ENCODE results near the gene ITPK1. TPM values are rescaled to one million over a fixed set of nuclear protein-coding genes. Genes with fewer than 3 reads are reported as not detected.

The ITPK1 gene
- polyA plus RNA-seq, 6 donors from 2014 or later, result 8.5 to 20.1 (median 16.2) TPM

DNA sequence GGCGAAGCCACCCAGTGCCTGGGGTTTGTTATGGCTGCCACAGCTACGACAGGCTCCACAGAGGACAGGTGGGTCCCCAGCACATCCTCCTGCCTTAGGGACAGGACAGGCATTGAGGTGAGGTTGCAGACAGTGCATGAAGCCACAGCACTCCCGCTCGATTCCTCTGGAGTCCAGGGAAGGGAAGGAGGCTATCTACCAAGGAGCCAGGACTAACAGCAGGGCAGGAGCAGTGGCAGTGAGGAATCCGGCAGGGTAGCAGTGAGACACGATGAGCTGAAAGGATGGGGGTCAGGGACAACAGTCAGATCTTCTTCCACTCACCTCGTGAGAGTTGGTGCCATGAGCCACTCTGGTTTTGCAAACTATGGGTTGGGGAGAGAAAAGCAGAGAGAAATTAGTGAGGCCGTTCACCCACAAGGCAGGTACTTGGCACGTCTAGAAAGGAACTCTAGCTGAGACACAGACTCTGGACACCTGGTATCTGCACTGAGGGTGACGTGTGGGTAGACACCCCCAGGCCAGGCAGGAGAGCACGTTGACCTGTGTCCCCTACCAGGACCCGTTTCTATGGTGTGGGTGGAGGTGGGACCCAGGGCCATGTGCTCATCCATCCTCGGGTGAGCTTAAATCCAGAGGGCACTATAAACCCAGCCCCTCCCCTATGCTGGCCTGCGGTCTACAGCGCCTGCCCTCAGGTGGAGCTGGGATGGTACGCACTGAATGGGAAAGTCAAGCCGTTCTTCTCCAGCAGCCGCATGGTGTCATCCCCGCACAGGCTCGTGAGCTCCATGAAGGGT is 153.5 kb downstream of the ITPK1 start:
- no peak for ATAC-seq (ENCODE audit: low read depth in 2 of 2)
- H3K27me3 Mint-ChIP-seq, result no peaks in the 10 kb centered on the region
- no peak for DNase-seq
- H3K27ac Mint-ChIP-seq, result no peak overlapping the region
- H3K4me1 Mint-ChIP-seq, result peaks cover 0 to 6% (median 5%) of the 10 kb centered on the region in 3 donors
- no peak overlapping the region for H3K4me3 Mint-ChIP-seq
- peaks cover 0 to 2% (median 0%) of the 10 kb centered on the region in 7 donors for H3K9me3 Mint-ChIP-seq
- H3K36me3 Mint-ChIP-seq, result peaks cover under 1 to 1% of the 10 kb centered on the region in 2 donors

DNA sequence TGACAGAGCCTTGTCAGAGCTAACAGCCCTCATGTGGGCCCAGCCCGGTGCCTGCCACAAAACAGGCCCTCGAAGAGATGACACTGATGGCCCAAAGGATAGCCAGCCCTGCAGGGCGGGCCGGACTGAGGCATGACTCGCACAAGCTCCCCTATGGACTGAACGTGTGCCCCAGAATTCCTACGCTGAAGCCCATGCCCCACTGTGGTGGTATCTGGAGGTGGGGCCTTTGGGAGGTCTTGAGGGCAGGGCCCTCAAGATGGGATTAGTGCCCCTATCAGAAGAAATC is 154.2 kb downstream of the ITPK1 start:
- Mint-ChIP-seq H3K4me3 (peak overlapping the region in 1 of 8 donors; percentile 29), H3K9me3 (no peaks in the 10 kb centered on the region), H3K36me3 (peaks cover 0 to 3% of the 10 kb centered on the region in 2 donors), H3K27me3 (no peaks in the 10 kb centered on the region), H3K27ac (no peak overlapping the region), H3K4me1 (peaks cover 0 to 6% (median 0%) of the 10 kb centered on the region in 3 donors)
- ATAC-seq (ENCODE audit: low read depth in 2 of 2), result no peak
- DNase-seq, result no peak

DNA sequence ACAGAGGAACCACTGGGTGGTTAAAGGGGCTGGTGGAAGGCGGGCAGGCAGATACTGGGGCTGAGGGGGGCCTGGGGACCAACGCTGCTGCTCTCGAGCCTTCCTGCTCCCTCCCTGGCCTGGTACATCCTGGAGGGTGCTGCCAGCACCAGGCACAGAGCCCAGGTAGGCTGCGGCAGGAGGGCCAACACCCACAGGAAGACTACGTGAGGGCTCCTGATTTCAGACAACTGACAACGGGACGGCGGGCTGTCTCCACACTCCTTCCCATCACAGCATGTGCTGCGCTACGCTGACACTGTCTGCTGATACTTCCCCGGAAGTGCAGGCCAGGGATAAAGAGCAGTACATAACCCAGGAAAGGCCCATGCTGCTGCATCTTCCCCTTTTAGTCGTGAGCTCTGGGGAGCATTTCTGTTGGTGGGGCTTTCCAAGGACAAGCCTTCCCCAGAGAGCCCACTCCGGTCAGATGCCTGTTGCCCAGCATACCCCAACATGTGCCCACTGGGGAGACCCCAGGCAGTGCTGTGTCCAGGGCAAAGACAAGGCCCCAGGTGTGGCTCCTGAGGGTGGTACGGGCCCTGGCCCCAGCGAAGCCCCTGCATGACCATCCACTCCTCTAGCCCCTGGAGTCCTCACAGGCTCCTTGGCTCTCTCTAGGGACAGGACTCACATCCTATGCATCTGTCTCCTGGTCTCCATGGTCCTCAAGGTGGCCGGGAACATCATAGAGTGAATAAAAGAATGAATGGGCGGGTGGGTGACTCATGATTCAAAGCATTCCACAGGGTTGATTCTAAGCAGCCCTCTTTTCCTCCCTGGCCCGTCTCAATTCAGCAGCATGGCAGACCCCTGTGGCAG is 154.8 kb downstream of the ITPK1 start:
- peaks cover 0 to 7% of the 10 kb centered on the region in 2 donors for H3K36me3 Mint-ChIP-seq
- no peak for ATAC-seq (ENCODE audit: low read depth in 2 of 2)

DNA sequence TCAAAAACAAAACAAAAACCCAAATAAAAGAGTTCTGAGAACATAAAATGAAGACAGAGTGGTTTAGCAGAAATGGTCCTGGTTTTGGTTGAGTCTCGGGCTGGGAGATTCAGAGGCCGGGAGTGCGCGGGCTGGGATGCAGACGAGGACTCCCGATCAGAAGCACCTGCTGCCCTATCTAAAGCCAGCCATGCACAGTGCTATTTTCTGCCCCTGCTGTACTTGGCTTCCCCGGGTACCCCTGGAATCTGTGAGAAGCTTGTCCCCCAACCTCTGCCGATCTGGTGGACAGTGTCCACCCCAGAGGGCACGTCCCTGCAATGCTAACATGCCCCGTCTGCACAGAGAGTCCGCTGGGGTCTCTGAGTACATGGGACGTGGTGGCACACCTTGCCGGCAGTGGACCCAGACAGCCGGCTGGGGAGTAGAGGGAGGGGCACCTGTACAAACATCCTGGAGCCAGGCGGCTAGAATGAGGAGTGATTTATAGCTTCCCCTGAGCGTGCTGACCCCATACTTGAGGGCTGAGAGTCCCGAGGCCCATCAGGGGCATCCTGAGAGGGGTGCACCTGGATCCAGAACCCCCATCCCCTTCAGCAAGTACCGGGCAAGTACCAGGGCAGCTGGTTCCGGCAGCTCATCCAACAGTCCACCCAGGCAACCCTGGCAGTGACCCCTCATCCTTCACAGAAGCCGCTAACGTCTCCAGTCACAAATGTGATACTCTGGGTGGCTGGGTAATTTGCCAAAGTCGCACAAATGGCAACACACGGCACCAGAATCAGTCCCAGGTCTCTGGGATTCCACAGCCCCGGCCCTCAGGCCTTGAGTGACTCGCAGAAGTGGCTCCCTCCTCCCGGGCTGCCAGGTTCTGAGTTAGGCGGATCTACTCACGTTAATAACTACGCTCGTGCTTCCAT is 155.7 kb downstream of the ITPK1 start:
- H3K4me3 Mint-ChIP-seq, result no peak overlapping the region
- no peaks in the 10 kb centered on the region for H3K9me3 Mint-ChIP-seq
- H3K4me1 Mint-ChIP-seq, result peaks cover 0 to 2% (median 0%) of the 10 kb centered on the region in 3 donors
- no peaks in the 10 kb centered on the region for H3K27me3 Mint-ChIP-seq
- ATAC-seq (ENCODE audit: low read depth in 2 of 2) (no peak), DNase-seq (no peak)
- H3K36me3 Mint-ChIP-seq, result peaks cover 0 to 7% of the 10 kb centered on the region in 2 donors
- H3K27ac Mint-ChIP-seq, result no peak overlapping the region

More for the DNA sequence above, 154.8 kb downstream of the ITPK1 start:
- H3K4me3 Mint-ChIP-seq, result no peak overlapping the region
- DNase-seq, result no peak
- no peaks in the 10 kb centered on the region for H3K27me3 Mint-ChIP-seq
- no peaks in the 10 kb centered on the region for H3K9me3 Mint-ChIP-seq
- no peak overlapping the region for H3K27ac Mint-ChIP-seq
- peaks cover 0 to 6% (median 0%) of the 10 kb centered on the region in 3 donors for H3K4me1 Mint-ChIP-seq

DNA sequence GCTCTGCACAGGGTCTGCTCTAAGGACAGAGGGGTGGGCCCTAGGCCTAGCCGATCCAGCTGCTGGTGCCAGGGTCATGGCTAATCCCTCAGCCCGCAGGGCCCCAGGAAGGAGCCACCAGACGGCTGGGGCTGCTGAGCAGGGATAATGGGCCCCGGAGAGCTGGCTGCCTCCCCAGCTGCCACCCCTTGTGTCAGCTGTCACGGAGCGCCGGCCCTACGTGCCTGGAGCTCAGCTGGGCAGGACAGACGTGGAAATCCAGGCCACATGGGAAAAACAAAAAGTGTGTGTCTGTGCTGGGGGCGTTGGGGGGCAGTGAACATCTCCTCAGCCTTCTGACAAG is 156.6 kb downstream of the ITPK1 start:
- Mint-ChIP-seq H3K4me3 (no peak overlapping the region), H3K9me3 (no peaks in the 10 kb centered on the region), H3K27ac (peak overlapping the region in 1 of 6 donors; percentile 47), H3K4me1 (no peaks in the 10 kb centered on the region), H3K27me3 (no peaks in the 10 kb centered on the region), H3K36me3 (peaks cover 0 to 7% of the 10 kb centered on the region in 2 donors)
- no peak for ATAC-seq (ENCODE audit: low read depth in 2 of 2)
- DNase-seq, result no peak

DNA sequence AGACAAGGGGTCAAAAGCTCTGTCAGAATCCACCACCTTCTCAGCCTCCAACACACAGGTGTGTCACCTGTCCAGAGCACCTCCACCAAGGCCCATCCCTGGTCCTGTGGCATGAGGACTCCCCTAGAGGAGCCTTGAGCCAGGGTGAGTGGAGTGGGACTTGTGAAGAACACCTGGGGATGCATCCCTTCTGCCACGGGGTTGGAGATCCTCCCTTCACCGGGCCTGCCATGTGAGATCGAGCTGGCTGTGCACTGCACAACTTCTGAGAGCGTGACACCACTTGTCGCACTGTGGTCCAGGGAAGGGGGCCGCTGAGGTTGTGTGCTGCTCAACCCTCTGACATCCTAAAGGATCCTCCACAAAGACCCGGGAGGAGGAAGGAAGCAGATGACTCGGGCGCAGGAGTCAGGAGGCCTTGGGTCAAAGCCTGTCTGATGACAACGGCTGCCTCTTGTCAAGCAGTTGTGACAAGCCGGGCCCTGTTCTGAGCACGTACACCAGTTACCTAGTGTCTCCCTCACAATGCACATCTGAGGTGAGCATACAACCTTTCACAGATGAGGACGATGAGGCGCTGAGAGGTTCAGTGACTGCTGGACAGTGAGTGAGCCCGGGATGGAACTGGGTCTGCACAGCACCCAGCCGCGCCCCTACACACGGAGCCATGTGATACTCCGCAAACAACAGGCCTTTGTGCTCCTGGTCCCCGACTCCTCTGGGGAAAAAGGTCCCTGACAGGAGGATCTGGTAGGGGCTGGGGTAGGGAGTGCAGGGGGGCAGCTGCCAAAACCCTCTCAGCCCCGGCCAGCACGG is 157.1 kb downstream of the ITPK1 start:
- H3K4me3 Mint-ChIP-seq, result no peak overlapping the region
- H3K27me3 Mint-ChIP-seq, result no peaks in the 10 kb centered on the region
- no peaks in the 10 kb centered on the region for H3K4me1 Mint-ChIP-seq
- peaks cover 0 to 7% of the 10 kb centered on the region in 2 donors for H3K36me3 Mint-ChIP-seq
- H3K27ac Mint-ChIP-seq, result peak overlapping the region in 1 of 6 donors; percentile 84
- DNase-seq, result no peak
- no peaks in the 10 kb centered on the region for H3K9me3 Mint-ChIP-seq
- no peak for ATAC-seq (ENCODE audit: low read depth in 2 of 2)

DNA sequence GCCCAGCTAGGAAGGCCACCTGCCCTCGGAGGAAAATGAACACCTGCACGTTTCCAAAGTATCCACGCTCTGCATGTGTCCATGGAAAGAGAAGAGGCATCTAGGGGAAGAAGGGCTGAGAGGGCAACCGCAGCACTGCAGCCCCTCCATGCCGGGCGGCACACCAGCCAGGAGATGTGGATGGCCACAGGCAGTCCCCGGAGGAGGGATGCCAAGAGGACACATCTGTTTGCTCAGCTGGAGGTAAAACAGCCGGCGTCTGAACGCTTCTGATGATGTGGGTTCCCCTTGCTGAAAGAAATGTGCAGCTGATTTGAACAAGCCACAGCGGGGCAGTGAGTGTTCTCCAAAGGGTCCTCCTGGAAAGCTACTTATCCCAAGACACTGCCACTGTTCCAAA is 158.8 kb downstream of the ITPK1 start:
- H3K27ac Mint-ChIP-seq, result no peak overlapping the region
- no peaks in the 10 kb centered on the region for H3K27me3 Mint-ChIP-seq
- peaks cover 0 to 7% of the 10 kb centered on the region in 2 donors for H3K36me3 Mint-ChIP-seq
- H3K9me3 Mint-ChIP-seq, result no peaks in the 10 kb centered on the region
- DNase-seq (no peak), ATAC-seq (ENCODE audit: low read depth in 2 of 2) (no peak)
- no peak overlapping the region for H3K4me3 Mint-ChIP-seq
- H3K4me1 Mint-ChIP-seq, result peaks cover 2 to 6% (median 3%) of the 10 kb centered on the region in 3 donors

DNA sequence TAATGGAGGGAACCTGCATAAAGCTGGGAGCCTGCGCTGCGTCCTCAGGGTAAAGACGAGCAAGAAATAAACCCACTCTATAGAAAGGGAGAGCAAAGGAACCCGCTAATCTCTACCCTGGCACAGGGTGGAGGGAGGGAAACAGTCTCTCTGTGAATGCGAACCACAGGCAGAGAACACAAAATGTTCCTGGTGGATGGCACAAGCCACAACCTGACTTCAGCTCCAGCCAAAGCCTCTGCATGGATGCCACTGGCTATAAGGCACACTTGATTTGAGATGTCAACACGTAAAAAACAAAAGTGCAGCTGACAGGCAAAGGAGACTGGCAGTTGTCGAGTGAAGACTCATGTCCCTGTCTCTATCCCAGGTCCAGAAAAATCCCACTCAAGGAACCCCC is 160.3 kb downstream of the ITPK1 start:
- Mint-ChIP-seq H3K36me3 (peaks cover 0 to 7% of the 10 kb centered on the region in 2 donors), H3K4me1 (peaks cover 4 to 8% (median 5%) of the 10 kb centered on the region in 3 donors), H3K27ac (no peak overlapping the region), H3K9me3 (no peaks in the 10 kb centered on the region), H3K27me3 (no peaks in the 10 kb centered on the region), H3K4me3 (peak overlapping the region in 1 of 8 donors; percentile 48)
- ATAC-seq (ENCODE audit: low read depth in 2 of 2) (no peak), DNase-seq (no peak)

DNA sequence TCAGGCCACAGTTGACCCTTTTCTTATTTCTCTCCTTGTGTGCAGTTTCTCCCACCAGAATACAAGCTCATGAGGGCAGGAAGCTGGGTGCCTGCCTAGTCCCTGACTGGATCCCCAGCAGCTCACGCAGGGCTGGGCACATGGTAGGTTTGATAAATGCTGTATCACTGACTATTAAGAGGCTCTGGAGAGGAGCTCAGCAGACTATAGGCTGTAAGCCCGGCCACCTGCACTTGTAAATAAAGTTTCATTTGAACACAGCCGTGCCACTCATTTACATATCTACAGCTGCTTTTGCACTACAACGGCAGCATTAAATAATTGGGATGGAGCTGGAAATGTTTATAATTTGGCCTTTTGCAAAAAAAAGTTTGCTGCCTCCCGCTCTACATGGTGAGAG is 160.8 kb downstream of the ITPK1 start:
- Mint-ChIP-seq H3K4me3 (peak overlapping the region in 1 of 8 donors; percentile 48), H3K27me3 (no peaks in the 10 kb centered on the region), H3K4me1 (peaks cover 4 to 8% (median 5%) of the 10 kb centered on the region in 3 donors), H3K36me3 (peaks cover 0 to 7% of the 10 kb centered on the region in 2 donors), H3K27ac (peak overlapping the region in 1 of 6 donors; percentile 7), H3K9me3 (no peaks in the 10 kb centered on the region)
- ATAC-seq (ENCODE audit: low read depth in 2 of 2) (no peak), DNase-seq (no peak)

DNA sequence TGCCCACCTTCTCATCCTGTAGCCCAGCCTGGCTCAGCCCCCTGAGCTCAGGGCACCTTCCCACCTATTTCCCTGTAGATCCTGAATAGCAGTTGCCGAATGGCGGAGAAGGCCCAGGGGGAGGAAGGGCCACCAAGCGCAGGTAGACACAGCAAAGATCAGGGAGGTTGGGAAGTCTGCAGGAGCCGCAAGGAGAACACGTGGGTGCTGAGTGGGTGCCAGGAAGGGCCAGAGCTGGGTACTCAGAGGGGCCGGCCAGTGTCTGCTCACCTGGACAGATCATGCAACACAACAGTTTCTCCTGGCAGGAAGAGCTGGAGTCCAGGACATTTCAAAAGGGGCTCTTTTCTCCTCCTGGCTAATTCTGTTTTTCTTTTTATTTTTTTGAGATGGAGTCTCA is 162.2 kb downstream of the ITPK1 start:
- Mint-ChIP-seq H3K27ac (no peak overlapping the region), H3K36me3 (peaks cover 0 to 7% of the 10 kb centered on the region in 2 donors), H3K4me1 (peaks cover 4 to 8% (median 5%) of the 10 kb centered on the region in 3 donors), H3K9me3 (no peaks in the 10 kb centered on the region), H3K27me3 (no peaks in the 10 kb centered on the region), H3K4me3 (no peak overlapping the region)
- ATAC-seq (ENCODE audit: low read depth in 2 of 2) (no peak), DNase-seq (no peak)

DNA sequence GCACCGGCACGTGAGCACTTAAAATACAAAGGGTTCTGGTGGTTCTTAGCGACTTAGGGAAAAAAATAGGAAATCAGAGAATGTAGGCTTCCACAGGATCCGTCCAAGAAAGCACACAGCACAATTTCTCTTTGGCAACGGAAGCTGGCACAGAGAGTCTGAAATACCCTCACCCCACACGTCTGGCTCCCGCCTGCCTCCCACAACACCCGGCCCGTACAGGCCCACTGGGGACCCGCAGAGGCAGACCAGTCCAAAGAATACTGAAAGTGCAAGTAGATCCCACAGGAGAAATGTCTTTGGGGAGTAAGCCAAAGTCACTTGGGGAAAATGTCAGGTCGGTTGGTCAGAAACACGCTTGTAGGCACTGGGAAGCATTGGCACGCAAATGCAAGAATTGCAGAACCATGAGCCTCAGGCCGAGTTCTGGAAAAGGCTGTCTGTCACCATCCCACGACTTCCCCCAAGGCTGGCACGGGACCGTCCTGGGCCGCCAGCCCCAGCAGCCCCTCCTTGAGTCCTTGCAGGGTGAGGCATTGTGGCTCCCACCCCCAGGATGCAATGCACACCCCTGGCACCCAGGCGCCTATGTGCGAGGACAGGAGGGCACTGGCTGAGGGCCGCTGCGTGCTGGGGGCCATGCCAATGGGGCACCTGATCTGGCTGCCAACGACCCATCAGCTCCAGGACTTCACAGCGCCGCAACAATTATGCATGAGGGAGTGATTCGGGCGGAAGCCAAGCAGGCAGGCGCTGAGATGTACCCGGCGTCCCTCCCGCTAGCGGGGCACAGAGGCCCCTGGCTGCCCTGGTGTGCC is 163.0 kb downstream of the ITPK1 start:
- peaks cover 4 to 8% (median 5%) of the 10 kb centered on the region in 3 donors for H3K4me1 Mint-ChIP-seq
- H3K27me3 Mint-ChIP-seq, result no peaks in the 10 kb centered on the region
- ATAC-seq (ENCODE audit: low read depth in 2 of 2) (no peak), DNase-seq (no peak)
- H3K36me3 Mint-ChIP-seq, result peaks cover 4 to 7% of the 10 kb centered on the region in 2 donors
- H3K4me3 Mint-ChIP-seq, result no peak overlapping the region
- H3K27ac Mint-ChIP-seq, result peak overlapping the region in 3 of 6 donors; percentile 16 to 56 (median 54)
- H3K9me3 Mint-ChIP-seq, result no peaks in the 10 kb centered on the region

Data from naive B cell (primary cell).